Fibroblast of the conjunctiva (primary cell): ENCODE measurements around the gene PEX11G.

Experiments
- DNase-seq: peaks from one replicate; pipeline ENCODE4 v3.0.0-alpha.2; 2010; ENCODE audit warnings: low read depth

Gene PEX11G

DNA sequence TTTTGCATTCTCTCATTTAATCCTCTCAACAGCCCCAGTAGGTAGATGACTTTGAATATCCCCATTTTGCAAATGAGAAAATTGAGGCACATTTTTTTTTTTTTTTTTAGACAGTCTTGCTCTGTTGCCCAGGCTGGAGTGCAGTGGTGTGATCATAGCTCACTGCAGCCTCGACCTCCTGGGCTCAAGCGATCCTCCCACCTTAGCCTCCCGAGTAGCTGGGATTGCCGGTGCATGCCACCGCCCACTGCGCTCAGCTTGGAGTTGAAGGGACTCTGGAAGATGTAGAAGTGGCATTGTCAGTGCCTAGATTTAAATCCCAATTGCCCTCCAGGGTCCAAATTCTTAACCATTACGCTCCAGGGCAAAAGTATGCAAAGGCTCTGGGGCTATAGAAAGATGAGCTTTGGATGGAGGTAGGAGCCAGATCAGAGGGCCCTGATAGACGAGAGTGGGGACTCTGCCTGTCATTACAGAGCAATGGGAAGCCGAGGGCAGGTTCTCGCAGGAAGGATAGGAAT is 32.8 kb upstream of the PEX11G start:
- no peak for DNase-seq

DNA sequence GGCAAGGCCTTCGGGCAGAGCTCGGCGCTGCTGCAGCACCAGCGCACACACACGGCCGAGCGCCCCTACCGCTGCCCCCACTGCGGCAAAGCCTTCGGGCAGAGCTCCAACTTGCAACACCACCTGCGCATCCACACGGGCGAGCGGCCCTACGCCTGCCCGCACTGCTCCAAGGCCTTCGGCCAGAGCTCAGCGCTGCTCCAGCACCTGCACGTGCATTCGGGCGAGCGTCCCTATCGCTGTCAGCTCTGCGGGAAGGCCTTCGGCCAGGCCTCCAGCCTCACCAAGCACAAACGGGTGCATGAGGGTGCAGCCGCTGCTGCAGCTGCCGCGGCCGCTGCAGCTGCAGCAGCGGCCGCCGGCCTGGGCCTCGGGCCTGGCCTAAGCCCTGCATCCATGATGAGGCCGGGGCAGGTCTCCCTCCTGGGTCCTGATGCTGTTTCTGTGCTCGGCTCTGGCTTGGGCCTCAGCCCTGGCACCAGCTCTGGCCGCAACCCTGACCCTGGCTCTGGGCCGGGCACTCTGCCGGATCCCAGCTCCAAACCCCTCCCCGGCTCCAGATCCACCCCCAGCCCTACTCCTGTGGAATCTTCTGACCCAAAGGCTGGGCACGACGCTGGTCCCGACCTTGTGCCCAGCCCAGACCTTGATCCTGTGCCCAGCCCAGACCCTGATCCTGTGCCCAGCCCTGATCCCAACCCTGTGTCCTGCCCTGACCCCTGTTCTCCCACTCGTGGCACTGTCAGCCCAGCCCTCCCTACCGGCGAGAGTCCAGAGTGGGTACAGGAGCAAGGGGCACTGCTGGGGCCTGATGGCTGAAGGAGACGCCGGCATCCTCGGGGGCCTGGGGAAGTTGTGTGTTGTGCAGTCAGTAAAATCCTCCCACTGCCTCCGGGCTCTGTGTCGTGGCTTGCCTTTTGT is 31.6 kb upstream of the PEX11G start:
- no peak for DNase-seq

DNA sequence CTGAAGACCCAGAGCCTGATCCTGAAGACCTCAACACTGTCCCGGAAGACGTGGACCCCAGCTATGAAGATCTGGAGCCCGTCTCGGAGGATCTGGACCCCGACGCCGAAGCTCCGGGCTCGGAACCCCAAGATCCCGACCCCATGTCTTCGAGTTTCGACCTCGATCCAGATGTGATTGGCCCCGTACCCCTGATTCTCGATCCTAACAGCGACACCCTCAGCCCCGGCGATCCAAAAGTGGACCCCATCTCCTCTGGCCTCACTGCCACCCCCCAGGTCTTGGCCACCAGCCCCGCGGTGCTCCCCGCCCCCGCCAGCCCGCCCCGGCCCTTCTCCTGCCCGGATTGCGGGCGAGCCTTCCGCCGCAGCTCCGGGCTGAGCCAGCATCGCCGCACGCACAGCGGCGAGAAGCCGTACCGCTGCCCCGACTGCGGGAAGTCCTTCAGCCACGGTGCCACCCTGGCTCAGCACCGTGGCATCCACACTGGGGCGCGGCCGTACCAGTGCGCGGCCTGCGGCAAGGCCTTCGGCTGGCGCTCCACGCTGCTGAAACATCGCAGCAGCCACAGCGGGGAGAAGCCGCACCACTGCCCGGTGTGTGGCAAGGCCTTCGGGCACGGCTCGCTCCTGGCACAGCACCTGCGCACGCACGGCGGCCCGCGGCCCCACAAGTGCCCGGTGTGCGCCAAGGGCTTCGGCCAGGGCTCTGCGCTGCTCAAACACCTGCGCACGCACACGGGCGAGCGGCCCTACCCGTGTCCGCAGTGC is 30.7 kb upstream of the PEX11G start:
- DNase-seq = no peak

DNA sequence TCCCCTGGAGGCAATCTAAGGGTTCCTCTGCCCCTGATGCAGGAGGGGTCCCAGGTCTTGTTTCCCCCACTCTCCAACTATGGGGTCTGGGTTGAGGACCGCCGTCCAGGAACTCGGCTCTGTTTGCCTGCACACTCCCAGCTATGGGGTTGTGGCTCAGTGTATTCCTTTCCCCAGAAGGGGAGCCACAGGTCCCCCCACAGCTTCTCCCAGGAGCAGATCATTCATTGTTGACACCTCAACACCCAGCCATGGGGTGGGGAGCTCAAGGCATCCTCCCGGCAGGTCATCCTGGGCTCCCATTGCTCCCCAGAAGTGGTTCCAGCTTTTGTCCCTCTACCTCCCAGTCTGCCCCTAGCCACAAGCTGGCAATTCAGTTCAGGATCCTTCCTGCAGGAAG is 28.0 kb upstream of the PEX11G start:
- DNase-seq = no peak

DNA sequence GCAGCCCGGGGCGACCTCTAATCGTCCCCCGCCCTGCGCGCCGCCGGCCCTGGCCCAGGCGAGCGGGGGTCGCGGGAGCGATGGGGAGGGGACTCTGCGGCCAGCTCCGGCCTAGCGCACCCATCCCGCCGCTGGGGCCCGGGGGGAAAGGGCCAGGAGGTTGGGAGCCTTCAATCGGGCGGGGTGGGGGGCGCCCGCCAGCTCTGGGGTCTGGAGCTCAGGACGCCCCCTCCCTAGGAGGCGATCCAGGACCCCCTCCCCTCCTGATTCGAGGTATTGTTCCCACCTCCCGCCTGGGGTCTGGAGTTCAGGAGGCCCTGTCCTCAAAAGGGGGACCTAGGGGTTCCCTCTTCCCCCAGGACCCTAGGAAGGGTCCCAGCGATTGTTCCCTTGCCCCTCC is 27.5 kb upstream of the PEX11G start:
- DNase-seq = no peak

DNA sequence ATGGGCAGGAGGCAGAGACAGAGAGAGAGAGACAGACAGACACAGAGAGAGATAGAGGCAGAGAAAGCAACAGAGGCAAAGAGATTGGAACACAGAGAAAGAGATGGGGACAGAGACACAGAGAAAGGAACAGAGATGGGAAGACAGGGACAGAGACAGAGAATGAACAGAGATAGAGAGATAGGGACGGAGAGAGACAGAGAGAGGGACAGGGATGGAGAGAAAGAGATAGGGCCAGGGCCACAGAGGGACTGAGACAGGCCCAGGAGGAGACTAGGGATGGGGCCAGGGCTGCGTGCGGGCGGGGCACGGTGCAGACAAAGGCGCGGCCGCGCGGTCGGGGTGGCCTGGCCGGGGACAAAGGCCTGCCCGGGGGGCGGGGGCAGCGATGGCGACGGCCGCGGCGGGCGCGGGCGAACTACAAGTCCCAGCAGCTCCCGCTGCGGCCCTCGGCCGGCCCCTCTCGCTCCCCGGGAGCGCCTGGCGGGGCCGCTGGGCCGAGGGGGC is 26.9 kb upstream of the PEX11G start, which contains the start of gene ZNF358:
ZNF358 (plus strand) TSS at position 459 of the 507 bp plus-strand sequence. CDS start 3,140 bp downstream, outside the sequence.
- DNase-seq = no peak

DNA sequence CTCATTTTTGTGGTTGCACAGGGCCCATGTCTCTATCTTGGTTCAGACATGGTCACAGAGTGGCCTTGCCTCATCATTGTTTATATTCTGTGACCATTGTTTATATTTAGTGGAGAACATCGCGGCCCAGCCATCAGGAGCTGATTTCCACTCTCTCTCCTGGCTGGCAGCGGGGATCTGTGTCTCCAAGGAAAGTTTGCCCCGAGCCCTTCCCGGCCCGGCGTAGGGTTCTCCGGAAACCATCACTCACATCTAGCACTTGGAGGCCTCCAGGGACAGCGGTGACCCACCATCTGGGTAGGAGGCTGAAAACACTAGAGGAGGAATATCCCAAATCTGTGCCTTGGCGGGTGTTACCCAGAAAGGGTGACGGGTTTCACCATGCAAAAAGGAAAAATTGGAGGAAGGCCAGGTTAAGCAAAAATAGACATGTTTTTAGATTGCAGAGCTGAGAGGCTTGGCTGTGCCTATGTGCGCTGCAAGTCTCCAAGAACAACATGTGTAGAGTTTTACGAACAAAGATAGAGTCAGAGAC is 26.3 kb upstream of the PEX11G start:
- no peak for DNase-seq

DNA sequence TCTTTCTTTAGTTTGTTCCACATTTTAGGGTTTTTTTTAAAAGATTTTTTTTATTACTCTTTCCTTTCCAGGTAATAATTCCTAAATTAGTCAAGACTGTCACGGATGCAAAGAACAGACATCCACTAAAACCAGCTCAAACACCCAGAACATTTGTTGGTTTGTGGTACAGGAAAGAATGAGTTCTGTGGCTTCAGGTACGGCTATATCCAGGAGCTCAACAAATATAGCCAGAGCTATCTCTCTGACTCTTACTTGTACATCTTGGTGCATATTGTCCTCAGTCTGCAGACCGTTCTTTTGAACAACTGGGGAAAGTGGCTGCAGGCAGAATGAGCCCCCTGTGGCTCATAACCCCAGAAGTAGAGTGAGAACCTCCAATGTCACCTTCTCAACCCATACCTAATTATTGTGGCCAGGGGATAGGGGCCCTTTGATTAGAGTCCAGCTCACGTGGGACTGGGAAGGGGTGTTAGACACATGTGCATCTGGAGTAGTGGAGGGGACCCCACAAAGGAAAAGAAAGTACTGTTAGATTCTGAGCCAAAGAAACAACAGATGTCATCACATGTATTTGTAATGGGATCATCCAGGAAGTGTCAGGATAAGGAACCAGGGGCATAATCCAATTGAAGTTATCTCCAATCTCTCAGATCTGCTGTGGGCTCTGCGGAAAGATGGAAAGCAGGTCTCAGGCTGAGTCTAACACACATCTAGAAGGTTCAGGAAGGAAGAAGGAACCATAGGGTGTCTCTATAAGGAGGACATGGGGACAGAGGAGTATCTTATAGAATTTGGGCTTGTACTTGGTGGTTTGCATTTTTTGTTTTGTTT is 25.2 kb upstream of the PEX11G start:
- no peak for DNase-seq

DNA sequence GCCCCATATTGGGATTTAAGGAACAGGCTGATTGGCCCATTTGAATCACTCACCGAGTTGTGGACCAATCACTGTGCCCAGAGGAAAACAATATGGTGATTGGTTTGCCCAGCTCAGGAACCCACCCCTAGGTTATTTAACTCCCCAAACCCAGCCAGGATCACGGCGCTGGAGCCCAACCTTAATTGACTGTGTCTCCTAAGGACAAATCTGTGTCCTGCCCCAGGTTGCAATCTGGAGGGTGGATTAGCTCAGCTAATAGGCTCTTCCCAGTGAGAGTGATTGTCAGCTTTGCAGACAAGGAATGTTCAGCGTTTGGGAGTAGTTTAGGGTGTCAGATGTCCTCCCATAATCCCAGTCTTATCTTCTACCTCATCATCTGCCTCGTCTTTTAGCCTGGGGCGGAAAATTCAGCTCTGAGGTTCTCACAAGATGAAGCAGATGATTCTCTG is 23.6 kb upstream of the PEX11G start:
- DNase-seq = no peak

DNA sequence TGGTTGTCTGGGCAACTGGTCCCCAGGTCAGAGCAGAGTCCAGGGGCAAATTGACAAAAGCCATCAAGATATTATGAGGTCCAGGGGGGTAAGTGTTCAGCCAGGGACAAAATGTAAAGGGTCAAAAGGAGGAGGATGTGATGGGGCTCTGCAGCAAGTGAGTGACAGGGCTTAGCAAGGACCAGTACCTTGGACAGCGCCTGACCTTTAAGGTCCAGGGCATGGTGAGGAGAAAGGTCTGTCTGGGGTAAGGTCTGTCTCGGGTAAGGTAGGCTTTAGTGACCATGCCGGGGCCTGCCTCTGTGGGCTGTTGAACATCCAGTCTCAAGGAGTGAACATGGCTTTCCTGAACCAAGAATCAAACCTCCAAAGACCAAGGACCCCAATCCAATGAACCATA is 20.8 kb upstream of the PEX11G start:
- no peak for DNase-seq

DNA sequence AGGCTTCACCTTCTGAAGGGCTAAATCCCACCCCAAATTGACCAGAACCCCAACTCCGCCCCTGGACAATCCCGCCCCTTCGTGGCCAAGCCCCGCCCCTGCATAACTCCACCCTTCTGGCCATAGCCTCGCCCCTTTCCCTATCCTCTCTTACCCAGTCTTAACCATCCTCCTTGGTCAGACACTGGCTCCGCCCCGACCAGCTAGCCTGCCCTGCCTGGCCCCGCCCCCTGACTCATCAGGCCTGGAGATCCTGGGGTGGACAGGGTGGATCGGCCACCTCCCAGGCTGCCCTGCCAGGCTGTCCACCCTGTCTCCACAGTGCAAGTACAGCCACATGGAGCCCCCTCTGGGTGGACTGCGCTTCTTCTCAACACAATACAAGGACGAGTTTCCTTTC is 19.0 kb upstream of the PEX11G start:
- DNase-seq = peak; percentile 75

DNA sequence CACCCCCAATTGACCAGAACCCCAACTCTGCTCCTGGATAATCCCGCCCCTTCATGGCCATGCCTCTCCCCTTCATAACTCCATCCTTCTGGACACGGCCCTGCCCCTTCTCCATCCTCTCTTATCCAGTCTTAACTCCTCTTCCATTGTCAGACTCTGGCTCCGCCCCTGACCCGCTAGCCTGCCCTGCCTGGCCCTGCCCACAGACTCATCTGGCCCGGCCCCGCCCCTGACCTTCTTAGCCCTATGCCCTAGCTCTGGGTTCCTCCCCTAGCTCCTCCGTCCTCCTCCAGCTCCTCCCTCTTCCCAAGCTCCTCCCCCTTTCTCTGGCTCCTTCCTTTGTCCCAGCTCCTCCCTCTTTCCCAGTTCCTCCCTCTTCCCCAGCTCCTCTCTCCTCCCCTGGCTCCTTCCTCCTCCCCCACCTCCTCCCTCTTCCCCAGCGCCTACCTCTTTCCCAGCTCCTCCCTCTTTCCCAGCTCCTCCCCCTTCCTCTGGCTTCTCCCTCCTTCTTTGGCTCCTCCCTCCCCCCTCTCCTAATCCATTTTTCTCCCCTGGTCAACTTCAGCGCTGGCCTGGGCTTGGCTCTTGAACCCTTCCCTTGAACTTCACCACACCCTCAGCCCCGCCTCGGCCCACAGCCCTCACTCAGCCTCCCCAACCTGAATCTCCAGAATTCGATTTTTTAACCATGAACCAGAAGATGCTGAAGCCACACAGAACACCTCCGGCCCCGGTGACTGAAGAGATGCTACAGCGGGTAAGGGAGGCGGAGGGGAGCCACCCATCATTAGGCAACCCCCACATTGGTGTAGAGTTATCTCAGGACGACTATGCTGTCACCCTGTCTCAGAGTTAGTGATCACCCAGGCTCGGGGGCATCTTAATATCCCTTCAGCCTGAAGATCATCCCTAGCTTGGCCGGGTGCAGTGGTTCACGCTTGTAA is 17.8 kb upstream of the PEX11G start:
- peak; percentile 63 for DNase-seq

DNA sequence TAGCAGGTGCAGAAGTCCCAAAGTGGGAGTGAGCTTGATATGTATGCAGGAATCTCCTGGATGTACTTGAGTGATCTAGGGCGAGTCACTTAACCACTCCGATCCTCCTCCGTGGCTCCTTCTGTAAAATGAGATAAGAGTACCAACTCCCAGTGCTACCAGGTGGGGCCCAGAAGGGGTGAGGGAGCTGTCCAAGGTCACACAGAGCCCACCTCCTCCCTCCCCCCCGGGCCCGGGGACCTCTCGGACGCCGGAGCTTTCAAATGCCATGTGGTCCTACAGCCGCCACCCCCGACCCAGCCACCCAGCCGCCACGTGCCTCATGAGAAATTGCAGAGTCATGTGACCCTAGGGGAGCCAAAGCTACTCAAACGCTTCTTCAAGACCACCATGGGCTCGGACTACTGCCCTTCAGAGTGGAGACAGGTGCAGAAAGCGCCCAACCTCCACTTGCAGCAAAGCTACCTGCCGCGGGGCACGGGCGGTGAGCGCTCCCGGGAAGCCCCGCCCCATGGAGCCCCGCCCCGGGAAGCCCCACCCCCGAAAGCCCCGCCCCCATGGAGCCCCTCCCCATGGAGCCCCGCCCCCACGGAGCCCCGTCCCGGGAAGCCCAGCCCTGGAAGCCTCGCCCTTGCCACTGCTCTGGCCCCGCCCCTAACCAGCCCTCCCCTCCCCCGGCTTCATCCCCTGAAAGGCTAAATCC is 17.0 kb upstream of the PEX11G start:
- DNase-seq = no peak

DNA sequence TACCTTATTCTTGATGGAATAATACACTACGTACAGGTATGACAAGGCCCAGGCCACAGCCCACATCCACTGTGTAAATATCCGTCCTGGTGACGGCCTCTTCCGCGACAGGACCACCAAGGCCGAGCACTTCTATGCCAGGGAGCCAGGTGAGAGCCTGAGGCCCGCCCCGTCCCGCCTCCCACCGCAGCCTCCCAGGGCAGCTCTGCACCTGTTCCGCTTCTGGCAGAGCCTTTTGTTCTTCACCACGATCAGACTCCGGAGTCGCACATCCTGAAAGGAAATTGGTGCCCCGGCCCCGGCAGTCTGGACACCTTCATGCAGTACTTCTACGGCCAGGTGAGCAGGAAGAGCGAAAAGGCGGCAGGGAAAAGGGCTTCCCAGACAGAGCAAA is 16.4 kb upstream of the PEX11G start:
- DNase-seq = no peak

DNA sequence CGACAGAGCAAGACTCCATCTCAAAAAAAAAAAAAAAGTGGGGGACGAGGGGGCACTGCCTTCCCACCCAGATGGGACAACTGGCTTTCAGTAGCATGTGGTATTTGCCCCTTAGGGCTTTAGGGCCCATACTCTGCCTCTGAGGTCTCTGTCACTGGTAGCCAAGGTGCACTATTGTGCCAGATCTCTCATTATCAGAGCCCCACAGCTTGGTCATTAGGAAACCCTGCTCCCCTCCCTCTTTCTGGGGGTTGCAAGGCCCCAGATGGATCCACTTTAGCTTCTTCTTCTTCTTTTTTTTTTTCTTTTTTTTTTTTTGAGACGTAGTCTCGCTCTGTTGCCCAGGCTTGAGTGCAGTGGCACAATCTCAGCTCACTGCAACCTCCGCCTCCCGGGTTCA is 15.8 kb upstream of the PEX11G start:
- DNase-seq = no peak

DNA sequence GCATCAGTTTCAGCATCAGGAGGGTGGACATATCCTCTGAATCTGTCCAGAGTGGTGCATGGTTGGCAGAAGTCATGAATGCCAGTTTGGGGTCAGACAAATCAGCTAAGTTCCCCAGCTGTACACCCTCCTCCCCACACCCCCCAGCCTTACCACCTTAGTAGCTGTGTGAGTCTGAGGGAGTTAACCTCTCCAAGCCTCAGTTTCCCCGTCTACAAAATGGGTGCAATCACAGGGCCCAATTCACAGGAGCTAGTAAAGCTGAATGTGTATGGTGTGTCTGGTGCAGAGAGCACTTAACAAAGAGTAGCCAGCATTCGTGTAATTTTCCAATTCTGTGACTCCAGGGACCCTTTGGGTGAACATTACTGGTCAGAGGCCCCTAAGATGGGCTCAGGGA is 13.7 kb upstream of the PEX11G start:
- no peak for DNase-seq

DNA sequence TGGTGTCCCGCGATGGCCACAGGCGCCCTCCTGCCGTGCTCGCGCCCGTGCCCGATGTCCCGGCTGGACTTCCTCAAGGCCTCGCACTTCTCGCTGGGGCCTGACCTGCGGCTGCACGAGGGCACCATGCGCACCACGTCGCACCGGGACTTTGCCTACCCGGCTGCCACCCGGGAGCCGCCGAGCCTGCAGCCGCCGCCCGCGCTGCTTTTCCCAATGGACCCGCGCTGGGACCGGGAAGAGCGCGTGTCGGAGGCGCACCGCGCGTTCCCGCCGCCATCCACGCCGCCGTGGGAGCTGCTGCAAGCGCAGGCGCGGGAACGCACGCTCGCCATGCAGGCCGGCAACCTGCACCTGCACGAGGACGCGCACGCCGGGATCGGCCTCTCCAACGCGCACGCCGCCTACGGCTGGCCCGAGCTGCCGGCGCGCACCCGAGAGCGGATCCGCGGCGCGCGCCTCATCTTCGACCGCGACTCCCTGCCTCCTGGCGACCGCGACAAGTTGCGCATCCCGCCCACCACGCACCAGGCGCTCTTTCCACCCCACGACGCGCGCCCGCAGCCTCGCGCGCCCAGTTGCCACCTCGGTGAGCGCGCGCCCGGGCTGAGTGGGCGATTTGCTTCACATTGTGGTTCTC is 12.1 kb upstream of the PEX11G start:
- no peak for DNase-seq

DNA sequence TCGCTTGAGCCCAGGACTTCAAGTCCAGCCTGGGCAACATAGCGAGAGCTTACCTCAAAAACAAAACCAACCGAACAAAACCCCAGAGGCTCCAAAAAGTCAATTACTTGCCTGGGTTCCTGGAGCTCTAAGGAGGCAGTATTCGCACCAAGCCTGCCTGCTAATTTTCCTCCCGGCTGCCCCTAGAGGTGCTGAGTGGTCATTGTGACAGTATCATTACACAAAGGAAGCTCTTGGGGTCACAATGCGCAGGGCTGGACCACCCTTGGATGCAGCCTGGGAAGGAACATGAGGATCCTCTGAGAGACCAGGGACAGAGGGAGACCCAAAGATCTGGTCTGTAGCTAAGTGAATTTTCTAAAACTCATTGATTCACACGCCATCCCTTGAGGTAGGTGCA is 8.5 kb upstream of the PEX11G start:
- DNase-seq = no peak

DNA sequence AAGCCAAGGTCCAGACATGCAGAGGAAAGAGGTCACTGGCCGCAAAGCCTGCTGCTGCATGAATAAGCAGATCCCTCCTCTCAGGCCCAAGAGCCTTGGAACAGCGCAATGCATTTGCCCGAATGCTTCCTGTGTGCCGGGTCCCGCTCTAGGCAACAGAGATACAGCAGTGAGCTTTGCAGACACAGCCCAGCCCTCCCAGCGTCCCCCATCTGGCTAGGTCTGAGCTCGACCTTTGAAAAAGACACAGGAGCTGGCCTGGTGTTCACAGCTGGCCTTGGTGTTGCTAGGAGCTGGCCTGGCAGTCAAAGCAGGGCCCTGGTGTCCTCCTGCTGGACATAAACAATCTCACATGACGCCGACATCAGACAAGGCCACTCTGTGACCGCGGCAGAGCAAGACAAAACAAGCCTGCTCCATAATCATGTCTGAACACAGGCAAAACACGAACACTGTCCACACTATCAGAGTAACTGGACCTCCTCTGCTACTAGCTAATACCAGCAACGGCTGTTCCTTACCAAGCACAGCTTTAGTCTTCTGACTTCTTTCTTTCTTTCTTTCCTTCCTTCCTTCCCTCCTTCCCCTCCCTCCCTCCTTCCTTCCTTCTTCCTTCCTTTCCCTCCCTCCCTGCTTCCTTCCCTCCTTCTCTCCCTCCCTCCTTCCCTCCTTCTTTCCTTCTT is 5.7 kb upstream of the PEX11G start:
- no peak for DNase-seq
